Hepatocyte (in vitro differentiated cells): ENCODE results near the gene RRAD. TPM values are rescaled to one million over a fixed set of nuclear protein-coding genes. Genes with fewer than 3 reads are reported as not detected.
A peak's percentile ranks its signal among the peaks of the same experiment; 100 is the strongest.

Experiments
- DNase-seq: peaks from one replicate; pipeline ENCODE4 v3.0.0-alpha.2; 2016; ENCODE audit warnings: low spot score
- H2AFZ ChIP-seq: fragments of 200-600 bp; sonication (generic); 2 replicates; pipeline ENCODE4 v1.6.0; 2016; ENCODE audit warnings: antibody characterized with exemption, mild to moderate bottlenecking
- H3K27ac ChIP-seq: fragments of 200-600 bp; sonication (generic); 2 replicates; pipeline ENCODE4 v1.5.1; 2016; ENCODE audit warnings: mild to moderate bottlenecking
- H3K27me3 ChIP-seq: fragments of 200-600 bp; sonication (generic); 2 replicates; pipeline ENCODE4 v1.6.1; 2016
- H3K36me3 ChIP-seq: fragments of 200-600 bp; sonication (generic); replicated peaks from 2 replicates; pipeline ENCODE4 v1.5.1; 2016; ENCODE audit warnings: low read depth; ENCODE audit not compliant: insufficient read depth
- H3K4me1 ChIP-seq: fragments of 200-600 bp; sonication (generic); 2 replicates; pipeline ENCODE4 v1.5.1; 2016; ENCODE audit warnings: mild to moderate bottlenecking, moderate library complexity; ENCODE audit not compliant: insufficient read depth
- H3K4me2 ChIP-seq: fragments of 200-600 bp; sonication (generic); 2 replicates; pipeline ENCODE4 v1.6.0; 2016
- H3K4me3 ChIP-seq: fragments of 200-600 bp; sonication (generic); 2 replicates; pipeline ENCODE4 v1.5.1; 2016; ENCODE audit warnings: mild to moderate bottlenecking
- H3K79me2 ChIP-seq: fragments of 200-600 bp; sonication (generic); 2 replicates; pipeline ENCODE4 v1.6.0; 2017; ENCODE audit warnings: mild to moderate bottlenecking
- H3K9me2 ChIP-seq: fragments of 200-600 bp; sonication (generic); replicated peaks from 2 replicates; pipeline ENCODE4 v1.6.0; 2017; ENCODE audit warnings: mild to moderate bottlenecking; ENCODE audit not compliant: insufficient read depth
- H3K9me3 ChIP-seq: fragments of 200-600 bp; sonication (generic); 2 replicates; pipeline ENCODE4 v1.5.1; 2016; ENCODE audit warnings: low read depth, mild to moderate bottlenecking
- H4K20me1 ChIP-seq: fragments of 200-600 bp; sonication (generic); 2 replicates; pipeline ENCODE4 v1.6.0; 2016; ENCODE audit warnings: mild to moderate bottlenecking; ENCODE audit not compliant: insufficient read depth, poor library complexity, severe bottlenecking
- EZH2 ChIP-seq: fragments of 200-600 bp; sonication (generic); IDR thresholded peaks from 2 replicates; pipeline ENCODE4 v1.6.1; 2016; ENCODE audit warnings: antibody characterized with exemption, mild to moderate bottlenecking, borderline replicate concordance
- EZH2phosphoT487 ChIP-seq: fragments of 200-600 bp; sonication (generic); IDR thresholded peaks from one replicate; pipeline ENCODE4 v1.6.1; 2018; ENCODE audit warnings: antibody characterized with exemption, mild to moderate bottlenecking, low read depth, moderate library complexity; ENCODE audit not compliant: unreplicated experiment, severe bottlenecking
- WGBS: methylation state at CpG from one replicate; pipeline ENCODE4 v1.1.6; 2016; ENCODE audit warnings: low lambda C conversion rate; ENCODE audit errors: missing lambda C conversion rate; 5-methylcytosine and 5-hydroxymethylcytosine counted together
- polyA plus RNA-seq: library from polyadenylated mRNA; unstranded; fragments of >200 nt; fragmentation: Nextera tagmentation; extraction: Ambion mirVana; gene quantifications from 2 replicates; pipeline ENCODE4 v1.2.1, GENCODE V29; 2016
- total RNA-seq: library from RNA; depleted of rRNA; stranded (reverse); fragments of >200 nt; gene quantifications from 2 replicates; pipeline ENCODE4 v1.2.3, GENCODE V29; 2014
- TF ChIP-seq, protein P1 (sequence below): fragments of 200-600 bp; sonication (generic); IDR thresholded peaks from 2 replicates; pipeline ENCODE4 v1.5.1; 2016; ENCODE audit warnings: antibody characterized with exemption, mild to moderate bottlenecking; ENCODE audit not compliant: poor library complexity

RRAD gene
- total and polyA plus RNA-seq, 2 experiments from 2014 or later = 8.8 to 16.3 TPM

DNA sequence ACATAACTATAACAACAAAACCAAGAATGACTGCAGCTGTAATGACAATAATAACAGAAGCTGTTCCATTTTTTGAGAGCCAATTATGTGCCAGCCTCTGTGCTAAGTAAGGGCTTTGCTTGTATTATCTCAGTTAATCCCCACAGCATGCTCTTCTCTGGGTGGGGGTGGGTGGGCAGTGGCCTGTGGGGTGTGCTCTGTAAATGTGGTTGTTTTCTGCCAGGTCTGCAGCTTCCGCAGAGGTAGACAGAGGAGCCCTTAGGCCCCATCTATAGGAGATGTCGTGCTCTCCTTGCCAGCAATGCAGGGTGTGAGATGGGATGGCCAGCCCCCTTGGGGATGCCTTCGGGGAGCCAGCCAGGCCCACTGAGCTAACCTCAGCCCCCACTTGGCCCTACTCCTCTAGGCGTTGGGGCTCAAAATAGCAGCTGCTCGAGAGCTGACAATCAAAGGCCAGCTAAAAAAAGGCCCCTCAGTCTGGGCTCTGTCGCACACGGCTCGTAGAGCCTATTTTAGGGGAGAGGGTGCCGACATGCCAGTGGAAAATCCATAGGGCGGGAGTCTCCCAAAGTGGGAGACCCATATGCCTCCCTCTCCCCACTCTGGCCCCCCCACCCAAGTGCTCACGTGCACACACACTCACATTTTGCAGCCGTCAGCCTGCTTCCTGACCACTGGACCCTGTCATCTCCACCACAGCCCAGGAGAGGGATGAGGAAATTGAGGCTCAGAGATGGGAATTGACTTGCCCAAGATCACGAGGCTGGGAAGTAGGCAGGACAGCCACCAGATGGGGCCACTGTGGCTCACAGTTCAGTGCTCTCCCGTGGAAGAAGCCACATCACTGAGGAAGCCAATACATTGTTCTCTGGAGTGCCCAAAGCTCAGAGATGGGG is 22.4 kb downstream of the RRAD start:
- no peak overlapping the region for H3K27ac ChIP-seq
- H3K4me3 ChIP-seq = no peak overlapping the region
- H3K9me2 ChIP-seq = no peaks in the 10 kb centered on the region
- H2AFZ ChIP-seq = no peak overlapping the region
- H3K4me2 ChIP-seq = no peak overlapping the region
- H3K36me3 ChIP-seq = no peaks in the 10 kb centered on the region
- H3K9me3 ChIP-seq = no peaks in the 10 kb centered on the region
- H3K79me2 ChIP-seq = no peaks in the 10 kb centered on the region
- WGBS = 81% methylated on average over 14 of the region's 14 CpGs
- no peak for TF ChIP-seq EZH2phosphoT487
- H4K20me1 ChIP-seq = no peaks in the 10 kb centered on the region
- H3K4me1 ChIP-seq = peaks cover 58% of the 10 kb centered on the region
- H3K27me3 ChIP-seq = no peaks in the 10 kb centered on the region
- DNase-seq = no peak

DNA sequence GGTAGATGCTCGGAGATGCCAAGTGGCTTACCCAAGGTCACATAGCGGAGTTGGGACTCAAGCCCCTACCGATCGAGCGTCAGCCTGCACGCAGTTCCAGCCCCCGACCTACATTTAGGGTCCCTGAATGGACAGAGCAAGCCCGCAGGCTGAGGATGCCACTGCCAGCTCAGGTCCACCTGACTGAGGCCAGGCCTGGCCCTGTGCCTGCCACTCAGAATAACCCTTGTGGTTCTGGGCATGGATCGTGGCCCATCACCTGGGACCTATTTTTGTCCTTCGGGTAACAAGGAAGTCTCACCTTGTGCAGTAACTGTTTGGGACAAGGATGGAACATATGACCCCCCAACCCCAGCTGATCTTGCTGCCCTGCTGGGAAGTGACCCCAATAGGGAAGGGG is 23.7 kb downstream of the RRAD start:
- Histone ChIP-seq H3K4me2 (no peak overlapping the region), H2AFZ (no peak overlapping the region), H3K36me3 (no peaks in the 10 kb centered on the region), H3K4me3 (no peak overlapping the region), H3K79me2 (no peaks in the 10 kb centered on the region), H3K27ac (peak overlapping the region; percentile 92), H4K20me1 (no peaks in the 10 kb centered on the region), H3K4me1 (peaks cover 58% of the 10 kb centered on the region), H3K27me3 (no peaks in the 10 kb centered on the region), H3K9me2 (no peaks in the 10 kb centered on the region), H3K9me3 (no peaks in the 10 kb centered on the region)
- WGBS = 94% methylated on average over 10 of the region's 10 CpGs
- TF ChIP-seq, protein P1, sequence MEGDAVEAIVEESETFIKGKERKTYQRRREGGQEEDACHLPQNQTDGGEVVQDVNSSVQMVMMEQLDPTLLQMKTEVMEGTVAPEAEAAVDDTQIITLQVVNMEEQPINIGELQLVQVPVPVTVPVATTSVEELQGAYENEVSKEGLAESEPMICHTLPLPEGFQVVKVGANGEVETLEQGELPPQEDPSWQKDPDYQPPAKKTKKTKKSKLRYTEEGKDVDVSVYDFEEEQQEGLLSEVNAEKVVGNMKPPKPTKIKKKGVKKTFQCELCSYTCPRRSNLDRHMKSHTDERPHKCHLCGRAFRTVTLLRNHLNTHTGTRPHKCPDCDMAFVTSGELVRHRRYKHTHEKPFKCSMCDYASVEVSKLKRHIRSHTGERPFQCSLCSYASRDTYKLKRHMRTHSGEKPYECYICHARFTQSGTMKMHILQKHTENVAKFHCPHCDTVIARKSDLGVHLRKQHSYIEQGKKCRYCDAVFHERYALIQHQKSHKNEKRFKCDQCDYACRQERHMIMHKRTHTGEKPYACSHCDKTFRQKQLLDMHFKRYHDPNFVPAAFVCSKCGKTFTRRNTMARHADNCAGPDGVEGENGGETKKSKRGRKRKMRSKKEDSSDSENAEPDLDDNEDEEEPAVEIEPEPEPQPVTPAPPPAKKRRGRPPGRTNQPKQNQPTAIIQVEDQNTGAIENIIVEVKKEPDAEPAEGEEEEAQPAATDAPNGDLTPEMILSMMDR = no peak
- TF ChIP-seq EZH2phosphoT487 (no peak), EZH2 (no peak)
- DNase-seq = no peak

DNA sequence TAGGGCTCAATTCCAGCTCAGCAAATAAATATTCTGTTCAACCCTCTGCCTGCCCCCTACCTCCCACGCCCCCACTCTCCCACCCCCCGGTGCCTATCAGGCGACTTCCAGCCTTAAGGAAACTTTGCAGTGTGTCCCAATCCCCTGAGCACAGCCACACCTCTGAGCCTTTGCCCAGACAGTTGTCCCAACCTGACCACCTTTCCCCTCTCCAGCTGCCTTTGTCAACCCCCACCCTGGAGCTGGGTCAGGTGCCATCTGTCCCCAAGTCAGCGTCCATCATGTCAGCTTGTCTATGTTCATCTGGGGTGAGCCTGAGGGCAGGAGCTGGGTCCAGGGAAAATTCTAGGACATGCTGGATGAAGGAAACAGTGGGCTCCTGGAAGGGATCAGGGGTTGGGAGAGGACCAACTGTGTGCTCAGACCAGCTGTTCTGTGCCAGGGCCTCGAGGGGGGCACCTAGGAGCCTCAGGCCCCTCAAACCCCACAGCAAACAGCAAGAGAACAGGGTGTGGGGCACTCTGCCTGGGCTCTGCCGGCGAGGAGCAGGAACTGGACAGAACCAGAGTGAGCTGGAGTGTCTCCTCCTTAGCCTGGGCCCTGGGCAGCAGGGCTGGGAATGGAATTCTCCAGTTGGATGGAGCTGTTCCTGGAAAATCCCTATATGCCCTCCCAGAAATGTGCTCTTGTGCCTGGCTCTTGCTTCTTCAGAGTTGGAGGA is 24.5 kb downstream of the RRAD start:
- H3K4me2 ChIP-seq = no peak overlapping the region
- no peaks in the 10 kb centered on the region for H3K27me3 ChIP-seq
- no peak overlapping the region for H3K4me3 ChIP-seq
- H3K4me1 ChIP-seq = peaks cover 55% of the 10 kb centered on the region
- no peaks in the 10 kb centered on the region for H3K79me2 ChIP-seq
- 59% methylated on average over 7 of the region's 7 CpGs for WGBS
- H4K20me1 ChIP-seq = no peaks in the 10 kb centered on the region
- H3K9me3 ChIP-seq = no peaks in the 10 kb centered on the region
- no peaks in the 10 kb centered on the region for H3K36me3 ChIP-seq
- DNase-seq = peak; percentile 49
- no peak overlapping the region for H2AFZ ChIP-seq
- peak overlapping the region; percentile 92 for H3K27ac ChIP-seq
- no peaks in the 10 kb centered on the region for H3K9me2 ChIP-seq
- TF ChIP-seq EZH2phosphoT487 (no peak), EZH2 (no peak)
- TF ChIP-seq, protein P1 = no peak
